Trophoblast cell (in vitro differentiated cells and primary cell): ENCODE measurements around the gene CFAP57.
A peak's percentile ranks its signal among the peaks of the same experiment; 100 is the strongest.

Experiments used
- DNase-seq, 2 donors: peaks; one replicate each; pipeline ENCODE4 v3.0.0-alpha.2; 2016
- H2AFZ ChIP-seq: 2 replicates; pipeline ENCODE4 v1.6.1; 2013; ENCODE audit warnings: low read length, moderate library complexity, mild to moderate bottlenecking; ENCODE audit not compliant: insufficient read depth, poor library complexity
- H2AK5ac ChIP-seq: 2 replicates; pipeline ENCODE4 v1.6.1; 2013; ENCODE audit warnings: mild to moderate bottlenecking, low read length
- H2BK120ac ChIP-seq: 2 replicates; pipeline ENCODE4 v1.6.1; 2013; ENCODE audit warnings: low read length, mild to moderate bottlenecking, moderate library complexity; ENCODE audit not compliant: insufficient read depth, poor library complexity
- H2BK12ac ChIP-seq: 2 replicates; pipeline ENCODE4 v1.6.1; 2013; ENCODE audit warnings: mild to moderate bottlenecking, low read length, moderate library complexity
- H2BK5ac ChIP-seq: 2 replicates; pipeline ENCODE4 v1.6.1; 2013; ENCODE audit warnings: low read length, low read depth, moderate library complexity, mild to moderate bottlenecking; ENCODE audit not compliant: poor library complexity
- H3K14ac ChIP-seq: 2 replicates; pipeline ENCODE4 v1.6.1; 2013; ENCODE audit warnings: mild to moderate bottlenecking, low read length
- H3K18ac ChIP-seq: 2 replicates; pipeline ENCODE4 v1.6.1; 2013; ENCODE audit warnings: mild to moderate bottlenecking, low read length
- H3K23ac ChIP-seq: 2 replicates; pipeline ENCODE4 v1.6.1; 2013; ENCODE audit warnings: low read length
- H3K27ac ChIP-seq: 2 replicates; pipeline ENCODE4 v1.5.1; 2013; ENCODE audit warnings: low read depth, mild to moderate bottlenecking, inconsistent platforms, low read length, moderate library complexity
- H3K27me3 ChIP-seq: 2 replicates; pipeline ENCODE4 v1.6.1; 2013; ENCODE audit warnings: inconsistent platforms, mild to moderate bottlenecking, low read length, moderate library complexity; ENCODE audit not compliant: insufficient read depth
- H3K36me3 ChIP-seq, 2 experiments: 1 replicate in 1 of 2; 2 replicates in 1 of 2; pipeline ENCODE4 v1.6.1; 2013; ENCODE audit warnings: low read length in 2 of 2, mild to moderate bottlenecking in 2 of 2, moderate library complexity in 1 of 2; ENCODE audit not compliant: insufficient read depth in 2 of 2, control insufficient read depth in 1 of 2
- H3K4ac ChIP-seq: 2 replicates; pipeline ENCODE4 v1.6.1; 2013; ENCODE audit warnings: low read depth, mild to moderate bottlenecking, low read length, moderate library complexity
- H3K4me1 ChIP-seq, 2 experiments: 1 replicate in 1 of 2; 2 replicates in 1 of 2; pipeline ENCODE4 v1.6.1; 2013; ENCODE audit warnings: low read length in 2 of 2, mild to moderate bottlenecking in 2 of 2, moderate library complexity in 1 of 2; ENCODE audit not compliant: insufficient read depth in 2 of 2, control insufficient read depth in 1 of 2
- H3K4me2 ChIP-seq: 2 replicates; pipeline ENCODE4 v1.6.1; 2013; ENCODE audit warnings: inconsistent platforms, mild to moderate bottlenecking, low read length, moderate library complexity
- H3K4me3 ChIP-seq: 2 replicates; pipeline ENCODE4 v1.5.1; 2013; ENCODE audit warnings: mild to moderate bottlenecking, low read depth, low read length, inconsistent platforms
- H3K79me1 ChIP-seq: one replicate; pipeline ENCODE4 v1.6.1; 2013; ENCODE audit warnings: low read length
- H3K79me2 ChIP-seq: 2 replicates; pipeline ENCODE4 v1.6.1; 2013; ENCODE audit warnings: low read length, mild to moderate bottlenecking; ENCODE audit not compliant: control insufficient read depth, insufficient read depth, poor library complexity
- H3K9ac ChIP-seq: 2 replicates; pipeline ENCODE4 v1.6.1; 2013; ENCODE audit warnings: mild to moderate bottlenecking, low read length
- H3K9me3 ChIP-seq: 2 replicates; pipeline ENCODE4 v1.6.1; 2013; ENCODE audit warnings: low read depth, mild to moderate bottlenecking, control low read depth, inconsistent platforms, low read length; ENCODE audit not compliant: insufficient read depth
- H4K12ac ChIP-seq: 2 replicates; pipeline ENCODE4 v1.6.1; 2013; ENCODE audit warnings: low read depth, mild to moderate bottlenecking, low read length, moderate library complexity
- H4K8ac ChIP-seq: 2 replicates; pipeline ENCODE4 v1.6.1; 2013; ENCODE audit warnings: low read depth, mild to moderate bottlenecking, low read length, moderate library complexity
- H4K91ac ChIP-seq: one replicate; pipeline ENCODE4 v1.6.1; 2013; ENCODE audit warnings: low read depth, mild to moderate bottlenecking, low read length, moderate library complexity
- WGBS: extraction: QIAGEN DNeasy Blood & Tissue Kit; methylation state at CpG from one replicate; pipeline ENCODE4 v1.1.7; 2013; ENCODE audit warnings: missing lambda C conversion rate; ENCODE audit not compliant: insufficient read length, insufficient coverage; ENCODE audit errors: extremely low coverage; 5-methylcytosine and 5-hydroxymethylcytosine counted together

The CFAP57 gene

GRCh38 chr1:43144237-43144636, 27.9 kb upstream of the CFAP57 start:
- Histone ChIP-seq H3K4ac (no peak overlapping the region), H3K36me3 (no peaks in the 10 kb centered on the region), H3K9ac (no peak overlapping the region), H3K23ac (no peak overlapping the region), H4K8ac (no peak overlapping the region), H3K27ac (no peak overlapping the region), H4K91ac (no peak overlapping the region), H3K79me1 (no peaks in the 10 kb centered on the region), H3K18ac (no peak overlapping the region), H4K12ac (no peak overlapping the region), H2BK120ac (no peak overlapping the region), H3K4me1 (peaks cover 3 to 8% of the 10 kb centered on the region in 2 experiments), H2AK5ac (no peak overlapping the region), H3K9me3 (no peaks in the 10 kb centered on the region), H3K14ac (no peak overlapping the region), H3K4me3 (no peak overlapping the region), H3K4me2 (no peak overlapping the region), H2BK12ac (no peak overlapping the region), H2BK5ac (no peak overlapping the region), H3K27me3 (no peaks in the 10 kb centered on the region), H3K79me2 (no peaks in the 10 kb centered on the region), H2AFZ (no peak overlapping the region)
- DNase-seq: peak in 1 of 2 donors; percentile 18

GRCh38 chr1:43147625-43148327, 24.4 kb upstream of the CFAP57 start:
- Histone ChIP-seq H3K27ac (no peak overlapping the region), H3K36me3 (no peaks in the 10 kb centered on the region), H2BK120ac (no peak overlapping the region), H2AFZ (peak overlapping the region; percentile 54), H2BK5ac (no peak overlapping the region), H4K8ac (no peak overlapping the region), H3K4me2 (peak overlapping the region; percentile 83), H3K79me2 (no peaks in the 10 kb centered on the region), H3K4me1 (peaks cover 3 to 8% of the 10 kb centered on the region in 2 experiments), H4K12ac (no peak overlapping the region), H3K23ac (no peak overlapping the region), H3K4me3 (peak overlapping the region; percentile 64), H2BK12ac (no peak overlapping the region), H2AK5ac (no peak overlapping the region), H3K9me3 (no peaks in the 10 kb centered on the region), H4K91ac (no peak overlapping the region), H3K9ac (no peak overlapping the region), H3K27me3 (no peaks in the 10 kb centered on the region), H3K14ac (no peak overlapping the region), H3K79me1 (no peaks in the 10 kb centered on the region), H3K18ac (no peak overlapping the region), H3K4ac (no peak overlapping the region)
- WGBS: no CpG with 5 or more reads among the region's 47 CpGs
- DNase-seq: peak; percentile 57 to 76

GRCh38 chr1:43149889-43150288, 22.2 kb upstream of the CFAP57 start:
- Histone ChIP-seq H4K12ac (no peak overlapping the region), H4K91ac (no peak overlapping the region), H2BK12ac (no peak overlapping the region), H3K18ac (no peak overlapping the region), H2BK5ac (no peak overlapping the region), H4K8ac (no peak overlapping the region), H3K79me1 (no peaks in the 10 kb centered on the region), H3K23ac (no peak overlapping the region), H3K27ac (no peak overlapping the region), H3K4me3 (no peak overlapping the region), H2AFZ (no peak overlapping the region), H3K79me2 (no peaks in the 10 kb centered on the region), H3K36me3 (no peaks in the 10 kb centered on the region), H2AK5ac (no peak overlapping the region), H3K4ac (no peak overlapping the region), H3K4me2 (no peak overlapping the region), H3K9ac (no peak overlapping the region), H3K4me1 (peaks cover 3 to 6% of the 10 kb centered on the region in 2 experiments), H3K27me3 (no peaks in the 10 kb centered on the region), H2BK120ac (no peak overlapping the region), H3K14ac (no peak overlapping the region), H3K9me3 (no peaks in the 10 kb centered on the region)
- no peak for DNase-seq
- WGBS: 100% methylated on average over 2 of the region's 5 CpGs

GRCh38 chr1:43152866-43153265, 19.3 kb upstream of the CFAP57 start:
- Histone ChIP-seq H2AK5ac (no peak overlapping the region), H4K91ac (peak overlapping the region; percentile 69), H3K27ac (no peak overlapping the region), H2BK12ac (no peak overlapping the region), H3K79me2 (no peaks in the 10 kb centered on the region), H2BK5ac (peak overlapping the region; percentile 14), H3K9ac (no peak overlapping the region), H3K4me3 (no peak overlapping the region), H3K23ac (no peak overlapping the region), H3K27me3 (no peaks in the 10 kb centered on the region), H3K14ac (no peak overlapping the region), H4K12ac (no peak overlapping the region), H3K18ac (no peak overlapping the region), H3K36me3 (no peaks in the 10 kb centered on the region), H2BK120ac (no peak overlapping the region), H3K79me1 (no peaks in the 10 kb centered on the region), H3K4me1 (peaks cover 2 to 4% of the 10 kb centered on the region in 2 experiments), H2AFZ (no peak overlapping the region), H3K4ac (no peak overlapping the region), H4K8ac (peak overlapping the region; percentile 9), H3K9me3 (no peaks in the 10 kb centered on the region), H3K4me2 (no peak overlapping the region)
- WGBS: no CpG with 5 or more reads among the region's 4 CpGs
- DNase-seq: no peak
